ENCODE data around the gene RIMS4.

The RIMS4 gene

DNA sequence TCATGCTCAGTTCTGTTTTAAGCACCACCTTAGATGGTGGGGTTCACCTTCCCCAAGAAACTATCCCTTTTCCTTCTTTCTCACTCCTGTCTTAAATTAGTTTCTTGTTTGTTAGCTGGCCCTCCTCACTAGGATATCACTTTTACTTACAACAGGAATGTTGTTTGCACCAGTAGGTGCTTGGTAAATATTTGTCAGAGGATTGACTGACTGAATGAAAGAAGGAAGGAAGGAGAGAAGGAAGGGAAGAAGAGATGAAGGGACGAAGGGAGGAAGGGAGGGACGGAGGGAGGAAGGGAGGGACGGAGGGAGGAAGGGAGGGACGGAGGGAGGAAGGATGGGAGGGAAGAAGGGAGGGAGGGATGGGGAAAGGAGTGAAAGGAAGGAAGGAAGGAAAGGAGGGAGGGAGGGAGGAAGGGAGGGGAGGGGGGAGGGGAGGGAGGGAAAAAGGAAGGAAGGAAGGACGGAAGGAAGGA lies 65.2 kb downstream of the RIMS4 start:
- FAIRE-seq (no peak), DNase-seq (ENCODE audit: insufficient read length, low spot score) (no peak)

DNA sequence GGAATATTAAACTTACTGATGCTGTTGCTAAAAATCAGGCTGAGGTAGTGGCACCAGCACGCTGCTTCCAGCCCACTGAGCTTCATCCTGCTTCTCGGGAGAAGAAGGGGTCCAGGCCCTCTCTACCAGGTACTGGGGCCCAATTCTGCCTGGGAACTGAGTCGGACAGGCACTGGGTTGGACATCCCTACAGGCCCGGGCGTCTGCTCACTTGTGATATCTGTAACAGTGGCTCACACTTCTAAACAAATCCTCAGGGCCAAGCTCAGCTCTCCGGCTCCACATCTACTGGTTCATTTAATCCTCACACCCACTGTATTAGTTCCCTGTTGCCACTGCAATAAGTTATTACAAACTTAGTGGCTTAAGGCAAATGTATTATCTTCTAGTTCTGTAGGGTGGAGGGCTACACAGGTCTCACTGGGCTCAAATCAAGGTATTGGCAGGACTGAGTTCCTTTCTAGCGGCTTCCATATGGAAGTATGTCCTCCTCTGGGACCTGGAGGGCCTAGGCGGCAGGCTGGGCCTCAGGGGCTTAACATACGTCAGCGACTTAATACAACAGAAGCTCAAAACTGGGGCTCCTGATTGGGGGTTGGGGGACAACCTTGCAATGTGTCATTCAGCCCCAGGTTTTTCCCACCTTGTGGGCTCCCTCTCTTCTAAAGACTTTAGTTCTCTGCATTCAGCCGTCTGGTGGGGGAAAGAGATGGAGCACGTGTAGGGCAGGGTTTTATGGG lies 66.3 kb downstream of the RIMS4 start:
- no peak for FAIRE-seq
- no peak for DNase-seq (ENCODE audit: insufficient read length, low spot score)

DNA sequence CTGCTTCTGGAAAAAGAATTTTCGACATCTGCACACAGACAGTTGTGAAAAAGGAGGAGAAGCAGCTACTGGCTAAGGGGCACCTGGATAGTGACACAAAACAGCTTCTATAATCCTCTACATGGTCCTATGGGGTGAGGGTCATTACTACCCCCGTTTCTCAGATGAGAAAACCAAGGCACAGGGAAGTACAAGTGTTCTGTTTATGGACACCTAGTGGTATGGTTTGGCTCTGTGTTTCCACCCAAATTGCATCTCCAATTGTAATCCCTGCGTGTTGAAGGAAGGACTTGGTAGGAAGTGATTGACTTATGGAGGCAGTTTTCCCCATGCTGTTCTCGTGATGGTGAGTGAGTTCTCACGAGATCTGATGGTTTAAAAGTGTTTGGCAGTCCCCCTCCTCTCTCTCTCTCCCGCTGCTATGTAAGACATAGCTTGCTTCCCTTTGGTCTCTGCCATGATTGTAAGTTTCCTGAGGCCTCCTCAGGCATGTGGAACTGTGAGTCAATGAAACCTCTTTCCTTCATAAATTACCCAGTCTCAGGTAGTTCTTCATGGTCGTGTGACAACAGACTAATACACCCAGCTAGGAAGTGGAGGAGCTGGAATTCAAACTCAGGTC lies 67.2 kb downstream of the RIMS4 start:
- FAIRE-seq (no peak), DNase-seq (ENCODE audit: insufficient read length, low spot score) (no peak)

DNA sequence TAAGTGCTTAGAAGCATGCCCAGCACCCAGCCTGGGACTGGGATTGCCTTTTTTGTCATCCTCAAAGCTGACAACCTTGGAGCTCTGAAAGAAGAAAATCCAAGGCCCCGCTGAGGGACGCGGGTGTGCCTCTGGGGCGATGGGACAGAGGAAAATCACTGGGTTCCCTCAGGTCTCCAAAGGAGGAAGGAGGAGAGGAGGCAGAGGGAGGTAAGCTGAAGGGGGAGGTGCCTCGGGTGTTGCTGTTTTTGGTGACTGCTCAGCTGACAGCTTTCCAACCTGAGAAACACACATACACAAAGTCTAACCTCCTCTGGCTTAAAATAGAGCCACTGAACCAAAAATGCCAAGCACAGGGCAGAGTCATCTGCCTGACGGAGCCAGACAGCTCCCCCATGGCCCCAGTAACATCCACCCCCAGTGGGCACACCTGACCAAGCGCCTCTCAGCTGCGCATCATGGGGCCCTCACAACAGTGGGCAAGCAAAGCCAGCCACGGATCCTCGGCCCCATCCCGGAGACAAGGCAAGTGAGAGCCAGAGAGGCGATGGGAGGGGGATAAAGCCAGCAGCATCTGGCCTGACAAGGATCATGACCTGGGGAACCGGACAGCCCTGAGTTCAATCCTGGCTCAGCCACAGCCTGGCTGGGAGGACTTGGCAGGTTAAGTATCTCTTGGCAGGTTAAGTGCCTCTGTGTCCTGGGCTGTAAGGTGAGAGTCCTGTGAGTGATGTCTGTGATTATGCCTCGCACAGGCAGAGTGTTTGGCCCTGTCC lies 67.9 kb downstream of the RIMS4 start:
- FAIRE-seq (no peak), DNase-seq (ENCODE audit: insufficient read length, low spot score) (no peak)

DNA sequence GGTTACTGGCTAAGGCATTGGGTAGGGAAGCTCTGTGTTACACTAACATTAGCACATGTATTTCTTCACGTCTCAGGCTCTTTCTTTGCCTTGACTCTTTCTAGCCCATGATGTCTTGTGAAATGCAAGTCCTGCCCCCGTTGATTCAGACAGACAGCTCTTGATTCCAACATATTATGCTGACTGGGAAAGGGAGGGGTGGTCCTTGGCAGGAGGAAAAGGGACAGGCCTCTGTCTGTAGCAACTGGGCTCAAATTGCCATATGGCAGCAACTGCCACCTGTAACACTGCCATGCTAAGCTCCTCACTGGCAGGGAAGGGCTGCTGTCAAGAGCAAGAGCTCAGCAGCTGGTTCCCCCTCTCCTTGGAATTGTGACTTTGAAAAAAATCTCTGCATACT lies 70.4 kb downstream of the RIMS4 start:
- FAIRE-seq (no peak), DNase-seq (ENCODE audit: insufficient read length, low spot score) (no peak)

DNA sequence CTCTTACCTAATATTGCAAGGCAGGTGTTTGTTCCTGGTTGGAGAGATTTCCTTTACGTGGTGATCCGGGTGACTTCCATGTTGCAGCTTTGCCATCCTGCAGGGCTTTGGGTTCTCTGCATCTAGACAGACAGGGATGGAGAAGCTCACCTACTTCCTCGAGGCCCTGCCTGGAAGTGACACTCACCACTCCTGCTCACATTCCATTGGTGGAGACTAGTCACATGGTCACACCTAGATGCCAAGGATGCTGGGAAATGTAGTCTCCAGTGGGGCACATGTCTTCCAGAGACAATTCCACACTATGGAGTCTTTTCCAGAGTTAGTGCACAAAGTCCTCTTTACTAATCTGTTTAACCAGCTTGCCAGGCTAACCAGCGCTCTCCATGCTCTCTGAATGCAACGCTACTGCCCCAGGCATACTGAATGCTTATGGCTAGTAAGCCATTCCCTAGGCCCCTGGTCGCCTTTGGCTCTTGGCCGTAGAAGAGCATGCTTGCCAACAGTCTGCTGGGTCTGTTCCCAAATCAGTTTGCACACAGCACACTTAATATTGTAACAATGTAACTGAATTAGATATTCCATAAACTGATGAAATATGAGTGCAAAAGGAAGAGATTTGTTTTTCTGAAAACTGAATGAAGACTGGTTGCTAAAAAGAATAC lies 71.4 kb downstream of the RIMS4 start:
- DNase-seq (ENCODE audit: insufficient read length, low spot score) (peak; percentile 61), FAIRE-seq (no peak)

DNA sequence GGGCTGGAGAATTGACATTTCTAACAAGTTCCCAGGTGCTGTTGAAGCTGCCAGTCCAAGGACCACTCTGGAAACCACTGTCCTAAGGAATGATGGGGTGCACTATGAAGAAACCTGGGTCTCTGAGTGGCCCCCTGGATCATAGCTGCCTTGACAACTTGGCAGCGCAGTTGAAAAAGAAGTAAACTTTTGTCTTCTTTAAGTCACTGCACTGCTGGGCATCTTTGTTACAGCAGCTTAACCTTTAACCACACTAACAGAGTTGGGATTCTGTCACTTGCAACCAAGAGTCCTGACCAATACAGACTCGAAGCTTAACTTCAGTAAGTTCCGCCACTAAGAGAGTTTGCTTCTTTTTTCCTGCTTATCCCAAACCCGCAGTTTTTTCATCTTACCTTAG lies 73.2 kb downstream of the RIMS4 start:
- DNase-seq (ENCODE audit: insufficient read length, low spot score) = no peak
- FAIRE-seq = no peak

DNA sequence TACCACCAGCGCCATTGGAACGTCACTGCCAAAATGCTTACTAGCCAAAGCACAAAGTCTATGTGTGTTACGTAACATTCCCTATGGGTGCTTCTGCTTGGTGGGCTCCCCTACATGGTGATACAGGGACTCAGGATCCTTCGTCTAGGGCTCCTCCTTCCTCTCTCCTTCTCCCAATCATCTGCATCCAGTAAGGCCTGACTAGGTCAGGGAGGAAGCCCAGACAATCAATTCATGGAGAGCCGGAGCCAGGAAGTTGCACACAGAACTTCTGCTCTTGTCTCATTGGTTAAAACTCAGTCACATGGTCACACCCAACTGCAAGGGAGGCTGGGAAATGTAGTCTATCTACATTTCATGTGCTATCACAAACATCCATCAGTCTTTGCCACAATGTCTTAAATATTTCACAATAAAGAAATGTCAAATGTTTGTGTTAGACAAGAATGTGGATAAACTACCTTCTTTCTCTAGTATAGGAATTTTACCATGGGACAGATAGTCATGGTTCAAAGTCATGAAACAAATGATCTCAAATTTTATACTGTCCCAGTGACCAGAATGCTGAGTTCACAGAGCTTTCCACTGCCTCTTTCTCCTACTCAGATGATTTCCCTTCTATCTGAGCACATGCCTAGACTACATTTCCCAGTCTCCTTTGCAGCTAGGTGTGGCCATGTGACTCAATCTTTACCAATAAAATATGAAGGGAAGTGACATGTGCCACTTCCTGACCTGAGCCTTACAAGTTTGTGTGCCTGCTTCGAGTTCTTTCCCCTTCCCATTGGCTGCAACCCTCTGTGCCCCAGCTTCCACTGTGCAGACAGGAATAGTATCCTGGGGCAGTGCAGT lies 74.0 kb downstream of the RIMS4 start:
- no peak for DNase-seq (ENCODE audit: insufficient read length, low spot score)
- no peak for FAIRE-seq

DNA sequence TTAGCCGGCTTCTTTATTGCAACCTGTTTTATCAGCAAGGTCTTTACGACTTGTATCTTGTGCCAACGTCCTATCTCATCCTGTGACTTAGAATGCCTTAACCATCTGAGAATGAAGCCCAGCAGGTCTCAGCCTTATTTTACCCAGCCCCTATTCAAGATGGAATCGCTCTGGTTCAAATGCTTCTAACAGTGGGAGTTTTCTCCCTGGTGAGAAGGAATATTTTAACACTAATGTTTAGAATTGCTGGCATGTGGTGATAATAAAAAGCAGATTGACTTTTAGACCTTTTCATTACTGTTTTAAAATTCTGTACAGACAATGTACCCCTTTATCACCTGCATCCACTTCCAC lies 74.6 kb downstream of the RIMS4 start:
- DNase-seq (ENCODE audit: insufficient read length, low spot score) = no peak
- no peak for FAIRE-seq

DNA sequence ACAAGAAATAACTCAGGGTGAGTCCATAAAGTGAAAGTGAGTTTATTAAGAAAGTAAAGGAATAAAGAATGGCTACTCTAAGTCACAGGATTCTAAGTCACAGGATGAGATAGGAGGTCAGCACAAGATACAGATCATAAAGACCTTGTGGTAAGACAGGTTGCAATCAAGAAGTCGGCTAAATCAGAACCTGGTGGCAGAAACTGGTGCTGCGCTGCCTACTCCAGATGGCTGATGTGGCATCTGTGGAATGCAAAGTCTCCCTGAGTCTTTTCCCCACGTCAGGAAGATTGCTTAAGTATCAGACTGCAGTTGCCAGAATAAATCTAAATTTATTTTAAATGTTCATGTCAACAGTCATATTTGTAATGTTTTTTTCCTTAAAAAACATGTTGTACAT lies 75.4 kb downstream of the RIMS4 start:
- DNase-seq (ENCODE audit: insufficient read length, low spot score) (no peak), FAIRE-seq (no peak)

DNA sequence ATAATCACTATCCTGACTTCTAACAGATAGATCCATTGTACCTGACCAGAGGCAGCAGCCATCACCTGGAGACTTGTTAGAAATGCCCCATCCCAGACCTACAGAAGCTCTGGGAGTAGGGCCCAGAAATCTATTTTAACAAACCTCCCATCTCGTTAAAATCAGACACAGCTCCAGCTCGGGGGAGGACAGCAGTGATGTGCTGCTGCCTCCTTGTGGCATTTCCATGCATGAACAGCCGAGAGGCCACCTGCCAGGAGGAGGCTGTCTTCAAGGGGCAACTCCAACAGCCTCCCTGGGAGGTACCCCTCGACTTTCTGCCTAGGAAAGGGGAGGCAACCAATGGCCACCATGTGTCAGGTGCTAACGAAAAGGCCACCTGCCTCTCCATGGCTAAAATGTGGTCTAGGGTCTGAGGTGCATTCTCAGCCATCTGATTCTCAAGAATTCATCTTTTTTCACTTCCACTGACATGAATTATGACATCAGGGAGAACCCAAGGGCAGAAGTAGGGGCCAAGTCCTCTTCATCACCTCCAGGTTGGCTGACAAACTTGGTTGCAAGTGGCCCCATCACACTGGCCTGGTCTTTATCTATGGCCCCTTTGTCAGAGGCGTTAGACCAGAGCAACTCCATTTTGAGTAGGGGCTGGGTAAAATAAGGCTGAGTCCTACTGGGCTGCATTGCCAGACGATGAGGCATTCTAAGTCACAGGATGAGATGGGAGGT lies 76.8 kb downstream of the RIMS4 start:
- peak; percentile 53 for DNase-seq (ENCODE audit: insufficient read length, low spot score)
- no peak for FAIRE-seq

DNA sequence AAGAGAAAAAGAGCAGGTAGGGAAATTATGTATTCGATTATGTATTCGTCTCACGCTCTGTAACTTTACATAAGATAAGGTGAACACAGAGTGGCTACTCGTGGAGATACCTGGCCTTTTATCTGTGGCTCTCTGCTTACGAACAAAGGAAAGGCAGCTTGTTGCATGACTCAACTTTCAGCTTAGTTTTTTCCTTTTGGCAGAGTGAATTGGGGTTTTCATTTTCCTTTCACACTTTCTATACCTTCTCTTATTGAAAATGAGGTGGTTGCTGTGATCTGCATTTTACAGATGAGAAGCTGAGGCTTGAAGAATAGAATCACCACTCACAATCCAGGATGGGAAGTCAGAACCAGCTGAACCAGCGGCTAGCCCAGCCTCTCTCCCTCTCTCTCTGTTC lies 78.0 kb downstream of the RIMS4 start:
- FAIRE-seq = no peak
- DNase-seq (ENCODE audit: insufficient read length, low spot score) = no peak

DNA sequence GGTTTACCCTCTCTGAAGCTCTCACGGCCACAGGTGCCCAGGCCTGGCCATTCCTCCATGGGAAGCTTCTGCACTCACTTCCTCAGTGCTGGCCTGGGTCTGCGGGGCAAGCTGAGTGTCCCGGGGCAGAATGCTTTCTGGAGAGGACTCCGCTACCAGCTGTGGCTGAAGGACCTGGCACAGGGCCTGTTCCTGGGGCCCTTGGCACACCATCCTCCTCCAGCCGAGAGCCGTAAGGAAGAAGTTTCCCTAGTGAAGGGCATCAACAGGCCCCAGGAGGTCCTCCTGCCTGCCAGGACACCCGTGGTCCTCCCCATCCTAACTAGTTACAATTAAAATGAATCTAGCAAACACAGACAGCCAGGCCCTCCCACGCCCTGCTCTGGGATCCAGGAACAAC lies 78.7 kb downstream of the RIMS4 start:
- DNase-seq (ENCODE audit: insufficient read length, low spot score) (no peak), FAIRE-seq (no peak)

DNA sequence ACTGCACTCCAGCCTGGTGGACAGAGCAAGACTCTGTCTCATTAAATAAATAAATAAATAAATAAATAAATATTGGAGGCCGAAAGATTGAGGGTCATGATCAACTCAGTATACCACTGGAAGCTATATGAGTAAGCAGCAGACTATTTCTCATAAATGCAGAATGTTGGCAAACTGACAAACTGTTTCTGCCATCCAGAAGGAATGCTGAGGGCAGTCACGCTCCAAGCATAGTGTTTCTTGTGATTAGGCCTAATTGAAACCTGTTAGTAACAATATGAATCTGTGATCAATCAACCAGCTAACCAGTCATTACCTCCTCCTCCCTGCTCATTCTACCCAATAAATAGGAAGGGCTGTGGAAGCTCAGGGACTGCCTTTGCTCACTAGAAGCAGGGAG lies 79.9 kb downstream of the RIMS4 start:
- DNase-seq (ENCODE audit: insufficient read length, low spot score) = no peak
- no peak for FAIRE-seq

DNA sequence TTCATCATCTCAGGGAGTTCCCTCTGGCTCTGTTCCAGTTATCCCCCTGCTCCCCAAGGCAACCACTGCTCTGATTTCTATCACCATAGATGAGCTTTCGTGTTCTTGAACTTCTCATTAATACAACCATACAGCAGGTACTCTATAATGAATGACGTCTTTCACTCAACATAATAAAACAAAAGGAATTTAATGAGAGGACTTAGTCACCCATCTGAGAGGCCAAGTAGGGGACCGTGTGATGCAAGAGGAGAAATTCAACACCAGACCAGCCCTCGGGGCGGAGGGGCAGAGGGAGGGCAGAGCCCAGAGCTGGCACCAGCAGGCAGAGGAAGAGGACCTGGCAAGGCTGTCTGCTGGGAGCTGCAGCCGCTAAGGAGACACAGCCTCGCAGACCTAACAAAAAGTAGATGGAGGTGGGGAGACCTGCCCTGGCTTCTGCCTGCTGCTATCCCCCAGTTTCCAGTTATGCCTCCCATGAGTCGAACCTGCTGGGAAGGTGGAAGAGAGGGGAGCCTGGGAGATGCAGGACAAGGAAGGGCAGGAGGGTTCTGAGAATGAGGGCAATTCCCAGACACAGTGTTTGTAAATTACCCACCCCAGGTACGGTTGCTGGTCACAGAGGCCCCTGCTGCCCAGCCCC lies 81.4 kb downstream of the RIMS4 start:
- FAIRE-seq (no peak), DNase-seq (ENCODE audit: insufficient read length, low spot score) (no peak)

DNA sequence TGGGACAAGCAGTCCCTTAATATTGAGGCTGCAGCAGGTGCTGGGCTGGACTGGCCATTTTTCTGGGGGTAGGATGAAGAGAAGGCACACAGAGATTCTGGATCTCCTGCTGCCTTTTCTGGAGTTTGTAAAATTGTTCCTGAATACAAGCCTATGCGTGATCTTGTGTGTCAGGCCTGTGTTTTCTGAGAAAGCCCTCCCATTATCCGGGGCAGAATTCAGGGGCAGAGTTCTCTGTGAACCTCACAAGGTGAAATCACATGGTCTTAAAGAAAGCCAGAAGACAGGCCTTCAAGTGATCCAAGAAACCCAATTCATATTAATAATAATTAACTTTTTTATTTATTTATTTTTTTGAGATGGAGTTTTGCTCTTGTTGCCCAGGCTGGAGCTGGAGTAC lies 82.7 kb downstream of the RIMS4 start:
- FAIRE-seq (no peak), DNase-seq (ENCODE audit: insufficient read length, low spot score) (no peak)

DNA sequence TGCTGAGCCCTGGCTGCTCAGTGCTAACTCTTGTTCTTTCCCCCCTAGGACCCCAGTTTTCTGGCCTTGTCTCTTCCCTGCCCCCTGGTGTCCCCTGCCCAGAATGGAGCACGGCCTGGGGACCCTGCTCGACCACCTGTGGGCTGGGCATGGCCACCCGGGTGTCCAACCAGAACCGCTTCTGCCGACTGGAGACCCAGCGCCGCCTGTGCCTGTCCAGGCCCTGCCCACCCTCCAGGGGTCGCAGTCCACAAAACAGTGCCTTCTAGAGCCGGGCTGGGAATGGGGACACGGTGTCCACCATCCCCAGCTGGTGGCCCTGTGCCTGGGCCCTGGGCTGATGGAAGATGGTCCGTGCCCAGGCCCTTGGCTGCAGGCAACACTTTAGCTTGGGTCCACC lies 83.3 kb downstream of the RIMS4 start:
- no peak for FAIRE-seq
- no peak for DNase-seq (ENCODE audit: insufficient read length, low spot score)

DNA sequence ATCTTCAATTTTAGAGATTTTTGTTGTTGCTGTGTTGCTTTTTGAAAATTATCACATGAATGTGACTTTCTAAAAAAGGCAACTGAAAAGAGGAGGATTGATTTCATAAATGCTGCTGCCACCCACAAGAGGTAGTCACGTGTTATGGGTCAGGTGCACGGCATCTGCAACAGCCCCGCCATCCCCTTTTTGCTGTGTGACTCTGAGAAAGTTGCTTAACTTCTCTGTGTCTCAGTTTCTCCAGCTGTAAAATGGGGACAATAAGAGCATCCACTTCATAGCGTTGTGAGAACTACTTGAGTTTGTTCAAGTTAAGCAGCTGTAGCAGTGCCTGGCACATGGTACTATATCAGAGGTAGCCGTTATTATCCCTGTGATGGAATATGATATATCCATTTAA lies 84.5 kb downstream of the RIMS4 start:
- no peak for FAIRE-seq
- DNase-seq (ENCODE audit: insufficient read length, low spot score) = no peak

DNA sequence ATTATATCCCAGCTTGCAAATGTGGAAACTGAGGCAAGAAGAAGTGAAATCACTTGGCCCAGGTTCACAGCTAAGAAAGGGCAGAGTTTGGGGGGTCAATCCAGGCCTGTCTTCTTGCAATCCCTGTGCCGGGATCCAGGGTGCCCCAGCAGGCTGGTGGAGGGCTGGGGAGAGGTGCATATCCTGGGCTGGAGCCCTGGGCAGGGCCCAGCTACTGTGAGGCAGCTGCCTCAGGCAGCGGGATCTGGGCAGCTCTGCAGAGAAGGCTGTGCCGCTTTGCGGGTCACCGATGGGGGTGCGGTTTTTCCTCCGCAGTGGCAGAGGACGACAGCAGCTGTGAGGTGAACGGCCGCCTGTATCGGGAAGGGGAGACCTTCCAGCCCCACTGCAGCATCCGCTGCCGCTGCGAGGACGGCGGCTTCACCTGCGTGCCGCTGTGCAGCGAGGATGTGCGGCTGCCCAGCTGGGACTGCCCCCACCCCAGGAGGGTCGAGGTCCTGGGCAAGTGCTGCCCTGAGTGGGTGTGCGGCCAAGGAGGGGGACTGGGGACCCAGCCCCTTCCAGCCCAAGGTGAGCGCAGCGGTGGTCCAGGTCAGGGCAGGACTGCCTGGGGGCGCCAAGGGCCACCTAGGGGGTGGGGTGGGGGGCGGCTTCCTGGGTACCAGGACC lies 85.8 kb downstream of the RIMS4 start:
- no peak for FAIRE-seq
- DNase-seq (ENCODE audit: insufficient read length, low spot score) = no peak

Data from GM19239 (cell line).